Stomach (tissue), 4 donors: ENCODE measurements around the gene RENBP.

Experiments used
- EP300 ChIP-seq: sonication (generic); formaldehyde crosslinking; IDR thresholded peaks from one replicate; pipeline ENCODE4 v1.6.1; 2017; ENCODE audit warnings: antibody characterized with exemption
- POLR2A ChIP-seq, 4 donors: fragments of 450-650 bp; IDR thresholded peaks; one replicate each; pipeline ENCODE4 v1.6.1; 2016; ENCODE audit warnings: antibody characterized with exemption in 4 of 4, control low read depth in 2 of 4, mild to moderate bottlenecking in 1 of 4, moderate library complexity in 1 of 4
- POLR2AphosphoS5 ChIP-seq, 3 donors: sonication (generic); formaldehyde crosslinking; IDR thresholded peaks; one replicate each; pipeline ENCODE4 v1.6.1; 2016; ENCODE audit warnings: antibody characterized with exemption in 3 of 3
- TF ChIP-seq, protein P1 (sequence below), 7 experiments: fragments of 450-650 bp in 4 of 7; fragments of 200-600 bp in 3 of 7; sonication (generic) in 3 of 7; IDR thresholded peaks; one replicate each; pipeline ENCODE4 v1.5.1; 2016 to 2019; ENCODE audit warnings: antibody characterized with exemption in 7 of 7, control low read depth in 2 of 7, mild to moderate bottlenecking in 1 of 7

GRCh38 chrX:153902385-153902784, 42.1 kb downstream of the RENBP start:
- TF ChIP-seq, protein P1, sequence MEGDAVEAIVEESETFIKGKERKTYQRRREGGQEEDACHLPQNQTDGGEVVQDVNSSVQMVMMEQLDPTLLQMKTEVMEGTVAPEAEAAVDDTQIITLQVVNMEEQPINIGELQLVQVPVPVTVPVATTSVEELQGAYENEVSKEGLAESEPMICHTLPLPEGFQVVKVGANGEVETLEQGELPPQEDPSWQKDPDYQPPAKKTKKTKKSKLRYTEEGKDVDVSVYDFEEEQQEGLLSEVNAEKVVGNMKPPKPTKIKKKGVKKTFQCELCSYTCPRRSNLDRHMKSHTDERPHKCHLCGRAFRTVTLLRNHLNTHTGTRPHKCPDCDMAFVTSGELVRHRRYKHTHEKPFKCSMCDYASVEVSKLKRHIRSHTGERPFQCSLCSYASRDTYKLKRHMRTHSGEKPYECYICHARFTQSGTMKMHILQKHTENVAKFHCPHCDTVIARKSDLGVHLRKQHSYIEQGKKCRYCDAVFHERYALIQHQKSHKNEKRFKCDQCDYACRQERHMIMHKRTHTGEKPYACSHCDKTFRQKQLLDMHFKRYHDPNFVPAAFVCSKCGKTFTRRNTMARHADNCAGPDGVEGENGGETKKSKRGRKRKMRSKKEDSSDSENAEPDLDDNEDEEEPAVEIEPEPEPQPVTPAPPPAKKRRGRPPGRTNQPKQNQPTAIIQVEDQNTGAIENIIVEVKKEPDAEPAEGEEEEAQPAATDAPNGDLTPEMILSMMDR (IDR thresholded peaks at IDR 0.05) = no peak
- TF ChIP-seq EP300 = no peak
- no peak for TF ChIP-seq POLR2AphosphoS5 (IDR thresholded peaks at IDR 0.05)
- no peak for TF ChIP-seq POLR2A (IDR thresholded peaks at IDR 0.05)
